Measurements from ENCODE around the gene ACSF2. TPM values are rescaled to one million over a fixed set of nuclear protein-coding genes. Genes with fewer than 3 reads are reported as not detected.

Gene ACSF2
- polyA plus RNA-seq, 1 experiment, result 52.1 TPM

GRCh38 chr17:50466371-50467113 lies 40.5 kb downstream of the ACSF2 start:
- no peak overlapping the region for H3K27ac ChIP-seq (ENCODE audit: low read depth, low read length)
- peaks cover 4% of the 10 kb centered on the region; the same call in 1 of the 2 replicates for H3K9me3 ChIP-seq (ENCODE audit: control insufficient read depth, insufficient read depth, low read length)
- ChIA-PET CTCF (no interaction called here), POLR2A (no interaction called here)
- H3K4me3 ChIP-seq (ENCODE audit: low read depth, low read length), result no peak overlapping the region
- H3K27me3 ChIP-seq (ENCODE audit: control insufficient read depth, insufficient read depth, low read length), result peaks cover 26% of the 10 kb centered on the region
- no peak for TF ChIP-seq CTCF (IDR thresholded peaks at IDR 0.05; ENCODE audit: low read depth, low read length)
- DNase-seq (ENCODE audit: low read depth, low spot score), result no peak

GRCh38 chr17:50467114-50467854 lies 41.3 kb downstream of the ACSF2 start:
- no peak overlapping the region for H3K27ac ChIP-seq (ENCODE audit: low read depth, low read length)
- H3K9me3 ChIP-seq (ENCODE audit: control insufficient read depth, insufficient read depth, low read length), result peaks cover 4% of the 10 kb centered on the region; the same call in 1 of the 2 replicates
- CTCF ChIA-PET, result interaction anchor here (1.3 kb wide), 1 partner anchor 70 kb away, joined by 4 read pairs; the partner anchor contains the start of gene LRRC59
- no peak overlapping the region for H3K4me3 ChIP-seq (ENCODE audit: low read depth, low read length)
- TF ChIP-seq CTCF (IDR thresholded peaks at IDR 0.05; ENCODE audit: low read depth, low read length), result no peak
- POLR2A ChIA-PET, result no interaction called here
- no peak for DNase-seq (ENCODE audit: low read depth, low spot score)
- peaks cover 26% of the 10 kb centered on the region for H3K27me3 ChIP-seq (ENCODE audit: control insufficient read depth, insufficient read depth, low read length)

GRCh38 chr17:50467855-50468303 lies 41.9 kb downstream of the ACSF2 start:
- ChIA-PET CTCF (interaction anchor here (0.9 to 1.3 kb wide), 2 partner anchors 71 to 105 kb away, joined by 4 read pairs; partner anchors contain the start of gene LRRC59), POLR2A (no interaction called here)
- Histone ChIP-seq H3K27ac (ENCODE audit: low read depth, low read length) (no peak overlapping the region), H3K27me3 (ENCODE audit: control insufficient read depth, insufficient read depth, low read length) (peaks cover 26% of the 10 kb centered on the region), H3K4me3 (ENCODE audit: low read depth, low read length) (no peak overlapping the region), H3K9me3 (ENCODE audit: control insufficient read depth, insufficient read depth, low read length) (peaks cover 4% of the 10 kb centered on the region; the same call in 1 of the 2 replicates)
- no peak for TF ChIP-seq CTCF (IDR thresholded peaks at IDR 0.05; ENCODE audit: low read depth, low read length)
- DNase-seq (ENCODE audit: low read depth, low spot score), result no peak

- Histone ChIP-seq H3K27ac (ENCODE audit: low read depth, low read length) (no peak within 1 kb of the TSS), H3K9me3 (ENCODE audit: control insufficient read depth, insufficient read depth, low read length) (peaks cover 4% of the 10 kb centered on the region; the same call in 1 of the 2 replicates), H3K4me3 (ENCODE audit: low read depth, low read length) (peak within 1 kb of the TSS; percentile 40), H3K27me3 (ENCODE audit: control insufficient read depth, insufficient read depth, low read length) (peaks cover 26% of the 10 kb centered on the region)
- TF ChIP-seq CTCF (IDR thresholded peaks at IDR 0.05; ENCODE audit: low read depth, low read length), result no peak
- DNase-seq (ENCODE audit: low read depth, low spot score), result no peak
- ChIA-PET POLR2A (no interaction called here), CTCF (interaction anchor here (0.9 to 1.5 kb wide), 3 partner anchors 11 to 106 kb away, joined by 4 read pairs; partner anchors contain the start of gene LRRC59)
Measured at GRCh38 chr17:50468304-50469207, 42.5 kb downstream of the ACSF2 start, which contains the start of gene CHAD. TSS of gene CHAD (minus strand) at chr17:50468880. CDS start at chr17:50468813, 67 bp downstream.

Data from AG04450 (cell line).